GM19397 (cell line): ENCODE data around the gene ELP1.
"Not testable (repeated sequence)": the region's sequence is repeated elsewhere in the genome, so short reads cannot be mapped to it uniquely, and the experiment has no call there.

Source experiments
- ATAC-seq: cut with Tn5 transposase; IDR thresholded peaks from one replicate; pipeline ENCODE4 v1.9.1; 2021; ENCODE audit warnings: mild to moderate bottlenecking, moderate library complexity; ENCODE audit not compliant: unreplicated experiment

Gene ELP1

DNA sequence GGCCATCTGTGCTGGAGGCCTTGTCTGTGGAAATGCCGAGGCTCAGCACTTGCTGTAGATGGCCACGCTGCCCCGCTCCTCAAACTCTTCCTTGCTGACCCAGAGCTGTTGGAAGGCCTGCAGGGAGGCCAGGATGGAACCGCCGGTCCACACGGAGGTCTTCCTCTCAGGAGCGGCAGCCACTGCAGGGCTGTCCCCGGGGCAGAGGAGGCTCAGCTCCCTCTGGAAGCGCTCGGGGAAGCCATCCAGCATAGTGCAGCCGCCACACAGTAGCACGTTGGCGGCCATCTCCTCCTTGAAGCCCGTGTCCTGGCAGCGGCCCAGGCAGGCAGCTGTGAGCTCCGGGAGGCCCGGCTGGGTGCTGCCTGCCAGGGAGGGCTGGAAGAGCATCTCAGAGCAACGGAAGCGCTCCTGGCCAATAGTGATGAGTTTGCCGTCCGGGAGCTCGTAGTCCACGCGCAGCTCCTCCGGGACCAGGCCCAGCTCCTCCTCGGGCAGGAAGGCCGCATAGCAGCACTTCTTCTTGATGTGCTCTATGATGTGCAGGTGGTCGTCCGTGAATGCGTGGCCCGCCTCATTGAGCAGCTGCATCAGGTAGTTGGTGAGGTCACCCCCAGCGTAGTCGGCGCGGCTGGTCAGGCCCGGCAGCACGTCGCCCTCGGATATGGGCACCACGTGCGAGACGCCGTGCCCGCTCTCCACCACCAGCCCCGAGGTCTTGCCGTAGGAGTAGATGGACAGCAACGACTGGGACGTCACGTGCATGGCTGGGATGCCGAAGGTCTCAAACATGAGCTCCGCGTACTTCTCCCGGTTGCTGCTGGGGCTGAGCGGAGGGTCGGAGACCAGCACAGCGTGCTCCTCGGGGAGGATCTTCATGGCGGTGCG is 79.0 kb downstream of the ELP1 start:
- ATAC-seq: no peak

GRCh38 chr9:108854094-108854493 is 79.8 kb downstream of the ELP1 start:
- no peak for ATAC-seq

GRCh38 chr9:108852079-108852478 is 81.8 kb downstream of the ELP1 start:
- ATAC-seq: no peak

DNA sequence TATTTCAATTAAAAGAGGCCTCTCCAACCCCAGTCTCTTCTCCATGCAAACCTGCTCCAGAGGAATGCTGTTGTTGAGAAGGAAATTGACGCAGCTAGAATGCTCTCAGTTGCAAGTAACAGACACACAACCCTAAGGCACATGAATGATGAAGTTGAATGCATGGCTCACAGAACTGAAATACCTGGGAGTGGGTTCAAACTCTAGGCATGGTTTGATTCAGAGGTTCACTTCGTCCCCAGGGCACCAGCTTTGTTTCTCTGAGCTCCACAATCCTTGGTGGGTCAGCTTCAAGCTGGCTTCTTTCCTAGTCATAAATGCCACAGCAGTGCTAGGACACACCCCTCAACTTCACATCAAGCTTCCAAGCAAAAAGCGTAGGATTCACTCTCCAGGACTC is 82.8 kb downstream of the ELP1 start:
- no peak for ATAC-seq

DNA sequence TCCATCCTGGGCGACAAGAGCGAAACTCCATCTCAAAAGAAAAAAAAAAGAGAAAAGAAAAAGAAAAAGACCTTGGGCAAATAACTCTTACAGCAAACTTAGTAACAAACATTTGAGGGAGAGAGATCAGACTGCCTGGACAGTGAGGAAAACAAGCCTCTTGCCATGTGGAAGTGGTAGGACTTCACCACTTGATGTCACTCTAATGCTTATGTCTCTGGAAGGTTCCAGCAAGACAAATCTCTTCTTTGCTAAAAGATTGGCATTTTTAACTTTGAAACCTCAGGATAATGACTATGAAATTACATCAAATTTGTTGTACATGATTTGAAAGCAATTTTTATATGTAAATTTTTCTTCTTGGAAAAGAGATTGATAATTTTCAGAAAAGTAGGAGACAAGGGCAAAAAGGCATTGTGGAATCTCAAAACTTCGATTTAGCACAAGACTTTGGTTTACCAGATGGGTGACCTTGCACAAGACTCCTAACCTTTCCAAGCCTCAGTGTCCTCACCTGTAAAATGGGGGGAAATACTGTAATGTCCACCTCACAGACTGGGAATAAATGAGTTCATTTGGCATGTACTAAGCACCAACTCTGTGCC is 83.5 kb downstream of the ELP1 start:
- ATAC-seq: no peak

- ATAC-seq: not testable (repeated sequence)
Observed at GRCh38 chr9:108848296-108848695, 85.6 kb downstream of the ELP1 start.

DNA sequence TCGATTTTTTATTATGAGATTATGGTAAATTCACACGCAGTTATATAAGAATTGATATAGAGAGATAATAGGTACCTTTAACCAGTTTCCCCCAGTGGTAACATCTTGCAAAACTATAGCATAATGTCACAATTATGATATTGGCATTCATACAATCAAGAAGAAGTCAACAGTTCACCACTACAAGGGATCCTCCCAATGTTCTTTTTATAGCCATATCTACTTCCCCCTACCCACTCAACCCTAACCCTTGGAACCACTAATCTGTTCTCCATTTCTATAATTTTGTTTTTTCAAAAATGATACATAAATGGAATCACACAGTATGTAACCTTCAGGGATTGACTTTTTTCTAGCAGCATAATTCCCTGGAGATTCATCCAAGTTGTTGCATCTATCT is 88.0 kb downstream of the ELP1 start:
- ATAC-seq: no peak

- ATAC-seq: no peak
Observed at GRCh38 chr9:108845507-108845906, 88.4 kb downstream of the ELP1 start.

- no peak for ATAC-seq
Observed at GRCh38 chr9:108844856-108845255, 89.1 kb downstream of the ELP1 start.

DNA sequence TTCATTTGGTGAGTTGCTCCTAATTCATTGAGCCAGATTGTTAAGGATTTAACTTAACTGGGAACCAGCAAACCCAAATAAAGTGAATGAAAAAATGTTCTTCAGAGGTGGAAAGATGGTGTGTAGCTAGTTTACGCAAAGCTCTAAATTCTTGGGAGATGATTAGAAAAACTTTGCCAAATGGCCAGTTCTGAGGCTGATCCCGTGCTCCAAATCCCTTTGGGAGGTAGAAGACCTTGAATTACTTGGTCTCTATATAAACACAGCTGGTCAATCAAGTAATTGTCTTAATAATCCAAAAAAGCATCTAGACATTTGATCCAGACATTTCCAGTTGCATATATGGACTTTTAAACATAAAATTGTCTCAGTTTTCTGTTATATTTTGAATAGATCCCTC is 89.5 kb downstream of the ELP1 start:
- no peak for ATAC-seq

- ATAC-seq: no peak
Observed at GRCh38 chr9:108842610-108843295, 91.2 kb downstream of the ELP1 start.

GRCh38 chr9:108839561-108839960 is 94.4 kb downstream of the ELP1 start:
- not testable (repeated sequence) for ATAC-seq

GRCh38 chr9:108838017-108838416 is 95.9 kb downstream of the ELP1 start:
- ATAC-seq: no peak

DNA sequence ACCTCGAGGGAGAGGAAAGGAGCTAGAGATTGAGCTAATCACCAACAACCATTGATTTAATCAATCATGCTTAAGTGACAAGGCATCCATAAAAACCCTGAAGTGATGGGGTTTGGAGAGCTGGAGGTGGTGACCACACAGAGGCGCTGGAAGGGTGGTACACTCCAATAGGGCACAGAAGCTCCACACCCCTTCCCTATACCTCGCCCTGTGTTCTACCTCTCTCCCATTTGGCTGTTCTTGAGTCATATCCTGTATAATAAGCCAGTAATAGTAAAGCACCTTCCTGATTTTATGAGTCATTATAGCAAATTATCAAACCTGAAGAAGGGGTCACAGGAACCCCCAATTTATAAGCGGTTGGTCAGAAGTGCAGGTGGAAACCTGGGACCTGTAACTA is 96.4 kb downstream of the ELP1 start:
- ATAC-seq: no peak

- no peak for ATAC-seq
Observed at GRCh38 chr9:108836781-108837180, 97.1 kb downstream of the ELP1 start.

GRCh38 chr9:108836319-108836718 is 97.6 kb downstream of the ELP1 start:
- ATAC-seq: no peak

GRCh38 chr9:108835831-108836230 is 98.1 kb downstream of the ELP1 start:
- ATAC-seq: no peak

GRCh38 chr9:108834959-108835665 is 98.8 kb downstream of the ELP1 start:
- ATAC-seq: no peak

DNA sequence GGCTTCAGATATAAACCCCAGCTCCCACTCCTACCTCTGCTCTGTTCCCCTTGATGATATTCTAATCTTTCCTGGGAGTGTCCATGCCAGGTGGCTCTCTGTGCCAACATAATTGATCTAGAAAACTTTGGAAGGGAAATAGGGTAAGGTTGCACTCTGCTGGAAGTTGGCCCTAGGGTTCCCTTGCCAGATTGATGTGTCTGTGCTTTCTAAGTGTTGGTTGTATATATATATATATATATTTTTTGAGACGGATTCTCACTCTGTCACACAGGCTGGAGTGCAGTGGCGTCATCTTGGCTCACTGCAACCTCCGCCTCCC is 101.8 kb downstream of the ELP1 start:
- no peak for ATAC-seq

DNA sequence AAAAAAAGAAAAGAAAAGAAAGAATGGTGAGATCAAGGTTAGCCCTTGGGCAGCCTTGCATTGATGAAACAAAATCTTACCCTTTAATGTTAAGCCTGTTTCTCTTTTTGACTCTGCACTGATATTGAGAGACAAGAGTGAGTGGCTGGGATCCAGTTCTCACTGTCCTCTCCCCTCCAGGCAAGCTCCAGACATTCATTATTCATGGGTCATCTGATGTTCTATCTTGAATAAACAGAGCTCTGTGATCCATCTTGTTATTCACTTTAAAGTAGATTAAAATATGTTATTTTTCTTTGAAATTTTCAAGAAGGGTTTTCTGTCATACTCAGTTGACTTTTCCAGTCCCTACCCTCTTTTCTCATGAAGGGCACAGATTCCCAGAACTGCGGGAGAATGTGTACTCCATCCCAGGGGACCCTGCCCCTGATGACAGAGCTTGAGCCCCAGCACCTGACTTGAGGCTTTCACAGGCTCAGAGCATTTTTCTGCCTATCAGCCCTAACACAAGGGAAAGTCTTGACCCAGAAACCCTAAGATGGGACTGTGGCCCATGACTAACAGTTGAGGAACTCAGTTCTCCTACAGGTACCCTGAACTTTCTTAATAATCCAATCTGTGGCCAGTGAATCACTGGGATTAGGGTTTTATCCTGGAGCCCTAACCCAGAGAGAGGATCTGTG is 102.3 kb downstream of the ELP1 start:
- ATAC-seq: no peak

GRCh38 chr9:108830272-108830671 is 103.7 kb downstream of the ELP1 start:
- ATAC-seq: no peak
